GM21360 (cell line): ENCODE measurements around the gene GOLGA6L25.
"Not testable (repeated sequence)": the region's sequence is repeated elsewhere in the genome, so short reads cannot be mapped to it uniquely, and the experiment has no call there.

ENCODE experiments used
- ATAC-seq: cut with Tn5 transposase; IDR thresholded peaks from one replicate; pipeline ENCODE4 v1.9.1; 2021; ENCODE audit warnings: mild to moderate bottlenecking, moderate library complexity; ENCODE audit not compliant: unreplicated experiment

Gene GOLGA6L25

DNA sequence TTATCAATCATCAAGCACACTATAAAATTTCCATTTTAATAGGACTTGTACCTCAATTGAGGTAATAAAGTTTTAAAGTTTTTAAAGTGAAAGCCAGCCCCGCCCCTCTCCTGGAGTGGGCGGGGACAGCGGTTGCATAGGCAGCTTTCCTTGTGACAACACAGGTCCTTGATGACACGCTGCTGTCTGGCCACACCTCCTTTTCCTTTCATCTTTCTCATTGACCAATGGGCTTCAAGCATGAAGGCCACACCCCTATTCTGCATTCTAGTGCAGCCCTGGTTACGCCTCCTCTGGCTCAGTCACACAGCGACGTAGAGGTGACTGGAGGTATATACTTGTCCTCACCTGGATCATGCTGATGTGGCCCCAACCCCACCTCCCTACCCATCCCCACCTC is at the start of gene GOLGA6L25:
TSS of gene GOLGA6L25 (plus strand) at position 301 of the 400 bp plus-strand sequence. CDS start at position 362, 61 bp downstream.
- ATAC-seq = not testable (repeated sequence)

- ATAC-seq = not testable (repeated sequence)
Measured at GRCh38 chr15:28508217-28508889, 45.0 kb upstream of the GOLGA6L25 start.

DNA sequence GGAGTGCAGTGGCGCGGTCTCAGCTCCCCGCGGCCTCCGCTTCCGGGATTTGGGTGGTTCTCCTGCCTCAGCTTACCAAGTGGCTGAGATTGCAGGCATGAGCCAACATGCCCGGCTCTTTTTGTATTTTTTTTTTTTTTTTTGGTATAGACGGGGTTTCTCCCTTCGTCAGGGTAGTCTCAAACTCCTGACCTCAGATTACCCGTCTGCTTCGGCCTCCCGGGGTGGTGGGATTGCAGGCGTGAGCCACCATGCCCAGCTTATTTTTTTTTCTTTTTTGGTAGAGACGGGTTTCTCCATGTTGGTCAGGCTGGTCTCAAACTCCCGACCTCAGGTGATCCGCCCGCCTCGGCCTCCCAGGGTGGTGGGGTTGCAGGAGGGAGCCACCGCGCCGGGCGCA is 39.2 kb upstream of the GOLGA6L25 start:
- ATAC-seq = not testable (repeated sequence)

DNA sequence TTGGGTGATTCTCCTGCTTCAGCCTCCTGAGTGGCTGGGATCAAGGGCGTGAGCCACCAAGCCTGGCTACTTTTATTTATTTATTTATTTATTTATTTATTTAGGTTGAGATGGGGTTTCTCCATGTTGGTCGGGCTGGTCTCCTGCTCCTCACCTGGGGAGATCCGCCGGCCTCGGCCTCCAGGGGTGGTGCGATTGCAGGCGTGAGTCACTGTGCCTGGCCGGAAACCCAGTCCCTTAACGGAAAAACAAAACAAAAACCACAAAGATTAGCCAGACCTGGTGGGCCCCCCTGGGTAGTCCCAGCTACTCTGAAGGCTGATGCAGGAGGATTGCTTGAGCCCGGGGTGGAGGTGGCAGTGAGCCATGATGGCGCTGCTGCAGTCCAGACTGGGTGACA is 38.2 kb upstream of the GOLGA6L25 start:
- not testable (repeated sequence) for ATAC-seq

- not testable (repeated sequence) for ATAC-seq
Measured at GRCh38 chr15:28532954-28533353, 20.4 kb upstream of the GOLGA6L25 start, which contains the start of gene GOLGA8G. Gene GOLGA8G (minus strand): TSS chr15:28532971. CDS start chr15:28532909, 62 bp downstream.

DNA sequence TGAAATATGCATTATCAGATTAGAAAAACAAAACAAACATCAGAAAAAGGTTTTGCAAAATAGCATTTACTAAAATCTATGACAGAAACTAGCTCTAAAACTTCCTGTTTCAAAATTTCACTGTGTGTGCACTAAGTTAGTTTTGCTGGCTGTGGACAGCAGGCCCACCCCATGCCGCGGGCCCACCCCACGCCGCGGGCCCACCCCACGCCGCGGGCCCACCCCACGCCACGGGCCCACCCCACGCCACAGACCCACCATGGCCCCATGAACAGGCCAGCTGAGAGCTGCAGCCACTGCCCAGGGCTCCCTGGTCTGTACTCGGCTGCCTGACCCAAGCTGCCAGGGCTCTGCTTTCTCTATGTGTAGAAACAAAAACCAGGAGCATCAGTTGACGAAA is 20.0 kb downstream of the GOLGA6L25 start:
- ATAC-seq = not testable (repeated sequence)

GRCh38 chr15:28588977-28589606 is 35.7 kb downstream of the GOLGA6L25 start:
- not testable (repeated sequence) for ATAC-seq

DNA sequence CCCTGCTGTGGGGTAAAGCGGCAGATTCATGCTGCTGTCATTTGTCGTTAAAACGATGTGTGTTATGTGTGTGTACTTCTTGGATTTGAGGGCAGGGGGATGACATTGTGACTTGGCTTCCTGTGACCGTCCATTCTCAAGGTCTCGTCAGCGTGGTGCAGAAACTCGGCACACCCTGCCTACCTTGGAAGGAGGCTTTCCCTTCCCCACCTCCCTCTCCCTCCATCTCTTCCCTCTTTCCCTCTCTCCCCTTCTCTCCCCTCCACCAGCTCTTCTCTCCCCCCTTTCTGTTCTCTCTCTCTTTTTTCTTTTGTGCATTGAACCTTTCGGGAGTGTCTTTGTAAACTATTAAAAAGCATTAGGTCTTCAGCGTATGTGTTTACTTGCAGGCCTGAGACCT is 36.4 kb downstream of the GOLGA6L25 start:
- ATAC-seq = not testable (repeated sequence)

DNA sequence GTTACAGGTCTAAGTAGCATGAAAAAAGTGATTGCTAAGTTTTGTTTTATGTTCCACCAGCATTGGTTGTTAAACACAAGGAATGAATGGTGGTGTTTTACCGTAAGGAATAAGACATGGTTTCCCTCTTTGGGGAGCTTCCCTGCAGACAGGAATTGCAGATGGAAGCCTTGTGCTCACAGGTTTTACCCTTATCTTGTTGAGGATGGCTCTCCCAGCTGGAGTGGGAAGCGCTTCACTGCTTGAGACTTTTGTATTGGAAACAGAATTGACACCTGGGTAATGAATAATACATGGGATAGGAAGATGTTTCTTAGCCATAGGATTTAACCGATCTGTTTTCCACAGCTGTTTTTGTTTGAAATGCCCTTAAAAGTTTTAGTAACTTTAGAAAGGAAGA is 39.0 kb downstream of the GOLGA6L25 start:
- not testable (repeated sequence) for ATAC-seq

DNA sequence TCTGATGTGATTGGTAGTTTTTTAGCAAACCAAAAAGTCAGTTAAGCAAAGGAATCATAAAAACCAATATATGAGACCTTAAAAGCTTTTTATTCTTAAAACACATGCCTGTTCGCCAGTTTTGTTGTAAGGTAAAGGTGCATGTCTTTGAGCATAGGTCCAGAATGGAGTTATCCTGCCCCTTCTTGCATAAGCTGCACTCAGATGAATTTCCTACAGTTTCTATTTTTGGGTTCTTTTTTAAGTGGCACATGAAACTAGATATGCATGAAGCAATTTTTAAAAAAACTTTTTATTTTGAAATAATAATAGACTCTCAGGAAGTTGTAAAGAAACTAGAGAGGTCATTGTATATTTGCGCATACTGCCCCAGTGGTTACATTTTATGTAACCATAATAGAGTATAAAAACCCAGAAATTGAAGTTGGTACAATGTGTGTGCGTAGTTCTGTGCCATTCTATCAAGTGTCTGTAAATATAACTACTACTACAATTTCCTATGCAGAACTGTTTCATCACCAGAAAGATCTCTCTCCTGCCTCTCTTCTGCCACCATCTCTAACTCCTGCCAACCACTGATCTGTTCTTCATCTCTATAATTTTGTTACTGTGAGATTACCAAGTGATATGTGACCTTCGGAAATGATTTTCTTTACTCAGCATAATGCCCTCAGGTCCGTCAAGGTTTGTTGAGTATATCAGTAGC is 40.2 kb downstream of the GOLGA6L25 start:
- not testable (repeated sequence) for ATAC-seq

DNA sequence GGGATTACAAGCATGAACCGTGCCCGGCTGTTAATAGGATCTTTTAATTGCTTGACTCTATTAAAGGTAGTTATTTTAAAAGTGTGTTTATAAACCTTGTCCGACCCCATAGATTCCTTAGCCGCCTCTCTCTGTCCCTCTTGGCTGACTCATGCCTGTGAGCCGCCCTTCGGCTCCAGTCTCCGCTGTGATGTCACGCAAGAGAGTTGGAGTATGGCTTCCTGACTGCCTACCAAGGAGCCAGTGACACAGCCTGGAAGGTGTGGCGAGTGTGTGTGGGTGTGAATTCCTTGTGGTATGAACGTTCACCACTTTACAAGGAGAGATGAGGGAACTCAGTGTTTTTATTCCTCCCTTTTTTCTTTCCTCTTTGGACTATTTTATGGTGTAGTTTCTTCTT is 44.1 kb downstream of the GOLGA6L25 start:
- ATAC-seq = not testable (repeated sequence)

DNA sequence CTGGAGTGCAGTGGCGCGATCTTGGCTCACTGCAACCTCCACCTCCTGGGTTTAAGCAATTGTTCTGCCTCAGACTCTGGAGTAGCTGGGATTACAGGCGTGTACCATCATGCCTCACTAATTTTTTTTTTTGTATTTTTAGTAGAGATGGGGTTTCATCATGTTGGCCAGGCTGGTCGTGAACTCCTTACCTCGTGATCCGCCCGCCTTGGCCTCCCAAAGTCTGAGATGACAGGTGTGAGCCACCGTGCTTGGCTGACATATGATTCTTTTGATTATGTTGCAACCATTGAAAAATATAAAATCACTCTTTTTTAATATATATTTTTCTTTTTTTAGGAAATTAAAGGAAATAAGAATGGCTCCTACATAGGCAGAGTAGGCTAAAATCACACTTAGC is 44.8 kb downstream of the GOLGA6L25 start:
- ATAC-seq = not testable (repeated sequence)

DNA sequence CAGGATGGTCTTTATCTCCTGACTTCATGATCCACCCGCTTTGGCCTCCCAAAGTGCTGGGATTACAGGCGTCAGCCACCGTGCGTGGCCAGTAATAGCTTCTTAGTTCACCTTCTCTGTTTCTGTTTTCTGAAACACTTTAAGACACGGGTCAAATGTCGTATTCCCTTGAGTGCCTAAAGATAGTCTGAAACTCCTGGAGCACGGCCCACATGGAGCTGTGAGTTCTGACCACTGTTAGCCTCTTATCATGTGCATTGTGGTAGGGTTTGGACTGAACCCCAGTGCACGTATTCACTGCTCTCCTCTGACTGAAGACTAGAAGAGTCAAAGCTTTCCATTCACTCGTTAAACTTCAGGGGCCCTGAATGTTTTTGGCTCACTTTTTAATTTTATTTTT is 48.8 kb downstream of the GOLGA6L25 start:
- not testable (repeated sequence) for ATAC-seq
